ENCODE measurements around the gene GLYATL1.

Gene GLYATL1
- total RNA-seq, result 0 to 0.24 reads per million in 2 donors

- DNase-seq, result no peak
Measured at GRCh38 chr11:58939277-58939676, at the start of gene GLYATL1. TSS of gene GLYATL1 (plus strand) at chr11:58939488. CDS start at chr11:58947088, 7,600 bp downstream.

GRCh38 chr11:58893899-58894298 lies 45.4 kb upstream of the GLYATL1 start:
- no peak for DNase-seq

GRCh38 chr11:58898106-58898505 lies 41.2 kb upstream of the GLYATL1 start:
- DNase-seq, result no peak

GRCh38 chr11:58900479-58901420 lies 38.5 kb upstream of the GLYATL1 start:
- no peak for DNase-seq

GRCh38 chr11:58902881-58903280 lies 36.4 kb upstream of the GLYATL1 start:
- DNase-seq, result no peak

GRCh38 chr11:58905011-58905720 lies 34.1 kb upstream of the GLYATL1 start:
- no peak for DNase-seq

- DNase-seq, result no peak
Measured at GRCh38 chr11:58905721-58906547, 33.4 kb upstream of the GLYATL1 start.

- no peak for DNase-seq
Measured at GRCh38 chr11:58907780-58908179, 31.5 kb upstream of the GLYATL1 start.

- DNase-seq, result no peak
Measured at GRCh38 chr11:58912124-58912523, 27.2 kb upstream of the GLYATL1 start.

GRCh38 chr11:58913685-58914084 lies 25.6 kb upstream of the GLYATL1 start:
- DNase-seq, result no peak

- DNase-seq, result no peak
Measured at GRCh38 chr11:58914821-58915543, 24.3 kb upstream of the GLYATL1 start.

- no peak for DNase-seq
Measured at GRCh38 chr11:58916637-58917036, 22.7 kb upstream of the GLYATL1 start.

GRCh38 chr11:58917159-58917783 lies 22.0 kb upstream of the GLYATL1 start:
- no peak for DNase-seq

- DNase-seq, result no peak
Measured at GRCh38 chr11:58919561-58919960, 19.7 kb upstream of the GLYATL1 start.

GRCh38 chr11:58919980-58920379 lies 19.3 kb upstream of the GLYATL1 start:
- DNase-seq, result no peak

GRCh38 chr11:58921778-58922390 lies 17.4 kb upstream of the GLYATL1 start:
- DNase-seq, result no peak

GRCh38 chr11:58922479-58922878 lies 16.8 kb upstream of the GLYATL1 start:
- no peak for DNase-seq

GRCh38 chr11:58923300-58923788 lies 15.9 kb upstream of the GLYATL1 start:
- DNase-seq, result no peak

GRCh38 chr11:58924230-58924629 lies 15.1 kb upstream of the GLYATL1 start:
- no peak for DNase-seq

GRCh38 chr11:58926251-58926650 lies 13.0 kb upstream of the GLYATL1 start:
- DNase-seq, result no peak

- DNase-seq, result no peak
Measured at GRCh38 chr11:58926695-58927094, 12.6 kb upstream of the GLYATL1 start.

Measured in T-helper 9 cell (primary cell).